GM18519 (cell line): Measurements from ENCODE around the gene FAM222A.

Experiments used
- ATAC-seq: cut with Tn5 transposase; IDR thresholded peaks from one replicate; pipeline ENCODE4 v1.9.1; 2021; ENCODE audit warnings: mild to moderate bottlenecking, moderate library complexity; ENCODE audit not compliant: unreplicated experiment, low FRiP score

Gene FAM222A

DNA sequence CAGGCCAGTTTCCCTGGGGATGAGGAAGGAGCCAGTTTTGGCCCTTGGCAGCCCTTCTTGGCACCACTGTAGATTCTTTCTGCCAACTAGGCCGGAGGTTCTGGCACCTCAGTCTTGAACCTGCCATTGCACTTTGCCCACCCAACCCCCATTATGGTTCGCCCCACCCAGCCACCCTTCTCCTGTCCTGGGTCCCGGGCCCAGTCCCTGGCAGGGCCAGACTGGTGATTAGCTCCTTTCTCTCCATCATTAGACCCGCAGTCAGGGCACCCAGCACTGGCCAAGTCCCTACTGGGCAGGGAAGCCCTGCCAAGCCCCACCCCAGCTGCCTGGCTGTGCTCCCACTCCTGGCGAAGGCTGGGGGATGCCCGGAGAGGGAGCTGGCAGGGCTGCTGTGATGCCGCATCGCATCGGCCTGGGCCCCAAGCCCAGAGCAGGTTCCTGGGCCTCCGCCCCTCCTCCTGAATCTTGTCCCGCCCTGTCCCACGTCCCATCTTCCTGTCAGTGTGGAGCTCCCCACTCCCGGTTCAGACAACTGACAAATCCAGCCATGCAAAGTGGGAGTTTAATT is 9.8 kb downstream of the FAM222A start:
- no peak for ATAC-seq

GRCh38 chr12:109724321-109724892 is 10.8 kb downstream of the FAM222A start:
- no peak for ATAC-seq

DNA sequence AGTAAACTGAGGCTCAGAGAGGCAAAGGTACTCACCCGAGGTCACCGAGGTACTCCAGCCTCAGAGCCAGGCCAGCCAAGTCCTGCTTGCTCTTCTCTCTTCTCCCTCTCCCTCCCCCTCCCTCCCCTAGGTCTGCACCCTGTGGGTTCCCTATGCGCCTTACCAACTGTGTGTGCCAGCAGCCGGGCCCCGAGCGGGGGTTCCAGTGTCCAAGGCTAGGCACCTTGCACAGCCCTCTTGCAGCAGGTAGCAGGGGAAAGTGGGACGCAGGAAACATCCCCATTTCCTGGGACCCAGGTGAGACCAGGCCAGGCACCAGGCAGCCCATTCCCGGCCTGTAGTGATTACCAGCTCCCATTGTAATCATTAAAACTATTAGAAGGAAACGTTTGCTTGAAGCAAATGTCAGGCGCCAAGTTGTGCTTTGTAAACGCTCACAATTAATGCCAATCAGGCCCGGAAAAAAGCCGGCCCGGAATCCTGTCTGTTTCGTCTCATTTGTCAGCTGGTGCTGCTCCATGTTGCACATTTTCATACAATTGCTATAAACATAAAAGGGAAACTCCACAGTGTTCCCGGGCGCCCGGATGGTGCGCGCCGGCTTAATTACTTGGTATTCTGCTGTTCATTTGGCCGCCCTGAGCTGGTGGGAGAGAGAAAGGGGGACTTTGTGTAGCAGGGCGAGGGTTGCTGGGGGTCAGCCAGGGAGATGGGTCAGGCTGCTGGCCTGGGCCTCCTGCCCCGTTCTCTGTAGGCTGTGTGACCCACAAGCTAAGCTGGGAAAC is 11.9 kb downstream of the FAM222A start:
- no peak for ATAC-seq

DNA sequence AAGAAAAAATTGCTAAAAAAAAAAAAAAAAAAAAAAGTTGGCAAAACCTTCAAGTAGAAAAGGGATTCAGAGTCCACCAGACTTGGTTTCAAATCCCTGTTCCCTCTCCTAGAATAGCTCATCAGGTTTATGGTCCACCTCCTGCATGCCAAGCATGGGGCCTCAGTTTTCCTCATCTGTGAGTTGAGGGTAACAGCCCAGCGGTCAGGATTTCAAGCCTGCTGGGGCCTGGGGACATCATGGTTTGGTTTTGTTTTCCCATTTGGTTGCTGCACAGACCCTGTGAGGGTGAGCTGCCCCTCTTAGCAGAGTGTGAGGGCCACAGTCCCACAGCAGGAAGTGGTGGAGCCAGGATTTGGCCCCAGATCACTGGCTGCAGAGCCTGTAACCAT is 12.5 kb downstream of the FAM222A start:
- ATAC-seq, result no peak

- ATAC-seq, result no peak
These were observed 12.9 kb downstream of the FAM222A start for GRCh38 chr12:109726511-109727038.

- no peak for ATAC-seq
These were observed 13.6 kb downstream of the FAM222A start for GRCh38 chr12:109727039-109727723.

GRCh38 chr12:109727746-109728726 is 14.4 kb downstream of the FAM222A start:
- no peak for ATAC-seq

GRCh38 chr12:109728921-109729320 is 15.3 kb downstream of the FAM222A start:
- ATAC-seq, result no peak

DNA sequence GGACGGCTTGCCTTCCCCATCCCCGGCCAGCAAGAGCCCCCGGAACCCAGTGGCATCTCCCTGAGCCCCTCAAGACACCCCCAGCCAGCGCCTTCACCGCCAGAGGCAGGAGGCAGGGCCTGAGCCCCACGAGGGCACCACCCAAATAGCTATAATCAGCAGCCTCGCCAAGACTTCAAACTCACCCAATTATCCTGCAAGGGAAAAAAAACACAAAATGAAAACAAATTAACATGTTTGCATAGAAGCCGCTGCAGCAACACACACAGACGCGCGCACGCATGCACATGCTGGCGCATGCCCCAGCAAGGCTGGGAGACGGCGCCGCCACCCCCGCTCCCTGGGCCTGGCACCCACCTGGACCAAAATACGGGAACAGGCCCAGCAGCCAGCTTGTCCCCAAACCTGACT is 15.8 kb downstream of the FAM222A start:
- no peak for ATAC-seq

DNA sequence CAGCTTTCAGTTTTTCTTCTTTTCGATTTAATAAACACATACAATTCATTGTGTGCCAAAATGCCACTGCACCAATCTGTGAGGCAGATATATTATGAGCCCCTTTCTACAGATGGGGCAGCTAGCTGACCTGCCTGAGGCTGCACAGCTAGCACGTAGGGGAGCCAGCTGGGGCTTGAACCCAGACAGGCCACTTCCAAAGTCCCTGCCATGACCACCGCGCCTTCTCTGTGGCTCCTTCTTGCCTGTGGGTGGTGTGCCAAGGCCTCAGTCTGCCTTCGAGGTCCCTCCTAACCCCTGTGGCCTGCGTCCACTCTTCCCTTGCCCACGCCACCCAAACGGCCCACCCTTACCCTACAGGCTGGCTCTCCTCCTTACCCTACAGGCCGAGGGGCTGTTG is 16.2 kb downstream of the FAM222A start:
- no peak for ATAC-seq

DNA sequence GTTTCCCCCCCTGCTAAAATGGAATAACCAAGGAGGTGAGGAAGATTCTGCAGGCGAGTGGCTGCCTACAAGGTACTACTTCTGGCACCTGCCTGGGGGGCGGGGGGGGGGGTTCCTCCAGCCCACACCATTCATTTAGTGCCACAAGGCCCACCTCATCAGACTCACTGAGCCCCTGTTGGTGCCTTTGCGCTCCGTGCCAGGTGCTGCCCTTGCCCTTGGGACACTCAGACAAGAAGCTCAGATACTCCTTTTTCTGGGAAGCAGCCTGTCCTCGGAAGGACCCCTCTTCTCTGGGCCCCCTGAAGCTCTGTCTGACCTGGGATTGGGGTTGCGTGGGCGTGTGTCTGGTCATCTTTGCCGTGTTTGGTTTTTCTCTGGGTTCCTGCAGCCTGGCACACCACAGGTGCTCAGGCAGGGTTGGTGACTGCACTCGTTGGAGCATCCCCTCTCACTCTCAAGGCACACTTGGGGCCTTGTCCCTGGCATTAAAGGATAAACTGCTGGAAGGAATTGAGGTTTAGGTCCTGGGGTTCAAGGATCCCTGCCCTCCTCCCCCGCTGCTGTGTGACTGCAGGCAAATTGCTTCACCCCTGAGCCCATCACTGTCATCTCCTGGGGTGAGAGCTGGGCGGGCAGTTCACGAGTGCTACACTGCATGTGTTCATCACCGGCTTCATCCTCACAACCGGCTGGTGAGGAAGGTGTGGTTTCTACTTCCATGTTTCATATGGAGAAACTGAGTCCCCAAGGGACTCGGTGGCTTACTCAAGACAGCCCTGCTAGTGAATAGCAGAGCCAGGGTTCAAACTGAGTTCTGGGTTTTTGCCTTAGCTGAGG is 16.9 kb downstream of the FAM222A start:
- no peak for ATAC-seq

DNA sequence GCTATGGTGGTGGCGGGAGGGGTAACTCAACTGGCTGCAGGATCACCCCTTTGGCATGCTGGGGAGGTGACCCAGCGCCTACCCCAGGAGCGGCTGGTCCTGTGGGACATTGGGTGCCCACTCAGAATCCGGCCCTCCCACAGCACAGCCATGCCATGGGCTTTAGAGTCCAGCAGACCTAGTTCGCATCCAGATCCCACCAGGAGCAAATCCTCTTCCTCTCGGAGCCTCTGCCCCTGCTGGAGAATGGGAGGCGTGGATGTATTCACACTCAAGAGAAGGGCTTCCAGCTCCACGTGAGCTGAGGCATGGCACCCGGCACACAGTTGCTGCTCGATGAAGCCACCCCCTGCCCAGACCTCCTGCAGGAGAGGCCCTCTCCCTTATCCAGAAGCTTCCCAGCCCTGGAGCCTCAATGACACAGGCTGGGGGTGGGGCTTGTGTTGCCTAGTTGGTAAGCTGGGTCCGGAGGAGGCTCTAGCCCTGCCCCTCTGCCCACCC is 17.7 kb downstream of the FAM222A start:
- no peak for ATAC-seq

DNA sequence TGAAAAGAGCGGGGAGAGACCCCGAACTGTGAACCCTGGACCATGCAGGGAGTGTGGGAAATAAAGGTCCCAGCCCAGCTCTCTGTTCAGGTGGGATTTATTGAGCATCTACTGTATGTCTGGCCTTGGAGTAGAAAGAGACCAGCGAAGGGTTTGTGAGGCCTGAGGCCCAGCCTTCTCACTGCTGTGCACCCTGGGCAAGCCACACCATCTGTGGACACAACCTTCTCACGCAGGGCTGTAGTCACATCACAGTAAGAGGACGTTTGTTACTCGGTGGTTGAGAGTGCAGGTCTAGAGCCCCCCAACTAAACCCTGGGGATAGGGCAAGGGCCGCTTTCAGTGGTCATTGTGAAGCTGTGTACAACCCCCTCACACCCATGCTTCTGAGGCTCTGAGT is 18.2 kb downstream of the FAM222A start:
- no peak for ATAC-seq

GRCh38 chr12:109732321-109733305 is 19.0 kb downstream of the FAM222A start:
- ATAC-seq, result no peak

- ATAC-seq, result no peak
These were observed 20.8 kb downstream of the FAM222A start for GRCh38 chr12:109734219-109735000.

GRCh38 chr12:109735051-109735521 is 21.5 kb downstream of the FAM222A start:
- no peak for ATAC-seq
